Measurements from ENCODE around the gene GJA5.

Gene GJA5

GRCh38 chr1:147760481-147761260 is at the start of gene GJA5:
GJA5 (minus strand) TSS chr1:147760602; CDS start chr1:147759238, 1,364 bp downstream.
- no peak for TF ChIP-seq CTCF (IDR thresholded peaks at IDR 0.05; ENCODE audit: borderline replicate concordance, insufficient read depth, low read depth, low read length)

GRCh38 chr1:147809236-147809635 is 48.8 kb upstream of the GJA5 start:
- no peak for TF ChIP-seq CTCF (IDR thresholded peaks at IDR 0.05; ENCODE audit: borderline replicate concordance, insufficient read depth, low read depth, low read length)

More at GRCh38 chr1:147760481-147761260, at the start of gene GJA5:
- no peak within 1 kb of the TSS for H3K4me3 ChIP-seq (ENCODE audit: low read depth, low read length)

GRCh38 chr1:147808025-147808424 is 47.6 kb upstream of the GJA5 start:
- no peak overlapping the region for H3K4me3 ChIP-seq (ENCODE audit: low read depth, low read length)
- TF ChIP-seq CTCF (IDR thresholded peaks at IDR 0.05; ENCODE audit: borderline replicate concordance, insufficient read depth, low read depth, low read length) = no peak

More at GRCh38 chr1:147809236-147809635, 48.8 kb upstream of the GJA5 start:
- H3K4me3 ChIP-seq (ENCODE audit: low read depth, low read length) = no peak overlapping the region

- TF ChIP-seq CTCF (IDR thresholded peaks at IDR 0.05; ENCODE audit: borderline replicate concordance, insufficient read depth, low read depth, low read length) = no peak
- no peak overlapping the region for H3K4me3 ChIP-seq (ENCODE audit: low read depth, low read length)
Observed at GRCh38 chr1:147807405-147807804, 47.0 kb upstream of the GJA5 start.

- TF ChIP-seq CTCF (IDR thresholded peaks at IDR 0.05; ENCODE audit: borderline replicate concordance, insufficient read depth, low read depth, low read length) = no peak
- H3K4me3 ChIP-seq (ENCODE audit: low read depth, low read length) = no peak overlapping the region
Observed at GRCh38 chr1:147804942-147805723, 44.7 kb upstream of the GJA5 start.

- TF ChIP-seq CTCF (IDR thresholded peaks at IDR 0.05; ENCODE audit: borderline replicate concordance, insufficient read depth, low read depth, low read length) = no peak
- H3K4me3 ChIP-seq (ENCODE audit: low read depth, low read length) = no peak overlapping the region
Observed at GRCh38 chr1:147800804-147801203, 40.4 kb upstream of the GJA5 start.
